Measurements from ENCODE around the gene HIKESHI. TPM values are rescaled to one million over a fixed set of nuclear protein-coding genes. Genes with fewer than 3 reads are reported as not detected.
A peak's percentile ranks its signal among the peaks of the same experiment; 100 is the strongest.
"Not testable (repeated sequence)": the region's sequence is repeated elsewhere in the genome, so short reads cannot be mapped to it uniquely, and the experiment has no call there.

The HIKESHI gene
- polyA plus RNA-seq, 4 donors = 49.2 to 53.9 (median 51.5) TPM

DNA sequence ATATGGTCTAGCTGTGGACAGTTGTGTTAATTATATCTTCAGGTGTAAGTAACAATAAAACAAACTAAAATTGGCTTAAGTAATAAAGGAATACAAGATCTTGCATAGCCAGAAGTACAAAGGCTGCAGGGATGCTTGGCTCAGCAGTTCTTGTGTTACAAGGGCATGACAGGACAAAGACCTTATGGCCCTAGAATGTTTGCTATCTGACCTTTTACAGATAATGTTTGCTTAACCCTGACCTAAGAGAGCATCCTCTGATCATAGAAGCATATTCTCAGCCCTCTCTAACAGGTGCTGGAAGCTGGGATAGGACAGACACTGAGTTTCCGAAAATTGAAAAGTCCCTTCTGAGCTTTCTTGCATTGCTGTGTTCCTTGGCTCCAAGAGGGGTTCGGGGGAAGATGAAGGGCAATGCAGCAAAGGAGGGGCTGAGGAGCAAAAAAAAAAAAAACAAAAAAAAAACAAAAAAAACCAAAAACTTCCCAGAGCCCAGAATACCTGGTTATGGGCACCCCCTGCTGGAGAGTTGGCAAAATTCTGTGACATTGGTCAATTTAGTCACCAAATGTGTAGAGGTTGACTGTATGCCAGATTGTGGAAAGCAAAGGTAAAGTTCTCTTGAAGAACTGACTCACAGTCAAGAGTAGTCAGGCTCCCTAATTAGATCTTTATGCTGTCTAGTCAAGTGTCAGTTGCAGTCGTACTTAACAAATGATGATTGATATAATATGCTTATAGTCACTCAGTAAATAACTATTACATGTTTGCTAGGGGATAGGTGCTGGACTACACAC, 10.4 kb upstream of the HIKESHI start:
- DNase-seq (ENCODE audit: low read depth in 4 of 4, low spot score in 3 of 4) = peak in 3 of 4 donors; percentile 14 to 29 (median 29)

GRCh38 chr11:86292912-86293616, 9.0 kb upstream of the HIKESHI start:
- no peak for DNase-seq (ENCODE audit: low read depth in 4 of 4, low spot score in 3 of 4)

GRCh38 chr11:86294026-86294425, 8.0 kb upstream of the HIKESHI start:
- no peak for DNase-seq (ENCODE audit: low read depth in 4 of 4, low spot score in 3 of 4)

DNA sequence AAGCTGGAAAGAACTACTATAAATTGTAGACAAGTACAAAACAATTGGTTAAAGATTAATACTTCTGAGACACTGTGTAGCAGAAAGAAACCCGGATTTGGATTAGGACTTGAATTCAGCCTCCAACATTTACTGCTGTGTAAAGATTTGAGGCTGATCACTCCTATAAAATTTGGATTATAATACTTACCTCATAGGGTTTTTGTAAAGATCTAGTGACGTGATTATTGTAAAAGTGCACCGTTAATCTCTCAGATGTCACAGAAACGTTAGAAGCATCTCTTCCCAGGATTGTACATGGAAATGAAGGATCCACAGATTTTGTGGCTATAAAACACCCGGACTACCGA, 323 bp upstream of the HIKESHI start:
- DNase-seq (ENCODE audit: low read depth in 4 of 4, low spot score in 3 of 4) = no peak

DNA sequence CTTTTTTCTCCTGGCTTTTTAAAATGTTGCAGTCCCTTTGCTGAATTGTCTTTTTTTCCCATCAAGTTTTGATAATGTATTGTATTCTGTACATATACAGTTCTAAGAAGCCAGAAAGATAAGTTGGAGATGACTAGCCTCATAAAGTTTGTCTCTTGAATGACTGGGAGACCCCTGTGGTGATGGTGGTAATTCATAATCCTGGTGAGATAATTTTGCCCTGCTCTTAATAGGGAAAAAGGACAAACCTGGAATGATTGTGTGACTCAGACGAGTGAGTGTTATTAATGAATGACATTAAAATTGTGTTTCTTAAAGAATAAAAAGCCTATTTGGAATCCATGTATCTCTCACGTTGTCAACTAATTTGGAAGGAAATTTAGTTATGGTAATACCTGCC, 1.2 kb downstream of the HIKESHI start:
- DNase-seq (ENCODE audit: low read depth in 4 of 4, low spot score in 3 of 4) = no peak

GRCh38 chr11:86308710-86309109, 6.7 kb downstream of the HIKESHI start:
- DNase-seq (ENCODE audit: low read depth in 4 of 4, low spot score in 3 of 4) = not testable (repeated sequence)

DNA sequence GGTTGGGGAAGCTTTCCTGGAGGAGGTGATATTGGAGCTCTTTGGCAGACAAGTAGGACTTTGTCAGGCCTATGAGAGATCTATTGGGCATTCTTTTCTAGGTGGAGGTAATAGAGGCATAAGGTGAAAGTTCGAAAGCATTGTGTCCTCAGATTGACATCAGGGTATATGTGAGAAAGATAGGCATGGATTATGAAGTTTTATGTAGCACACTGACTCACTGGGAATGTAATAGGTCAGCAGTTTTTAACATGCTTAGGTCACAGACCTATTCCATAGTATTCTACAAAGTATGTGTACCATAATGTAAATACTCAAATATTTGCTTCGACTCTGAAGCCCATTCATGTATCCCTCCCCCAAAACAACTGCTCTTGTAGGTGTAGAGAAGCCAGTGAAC, 11.8 kb downstream of the HIKESHI start:
- DNase-seq (ENCODE audit: low read depth in 4 of 4, low spot score in 3 of 4) = no peak

DNA sequence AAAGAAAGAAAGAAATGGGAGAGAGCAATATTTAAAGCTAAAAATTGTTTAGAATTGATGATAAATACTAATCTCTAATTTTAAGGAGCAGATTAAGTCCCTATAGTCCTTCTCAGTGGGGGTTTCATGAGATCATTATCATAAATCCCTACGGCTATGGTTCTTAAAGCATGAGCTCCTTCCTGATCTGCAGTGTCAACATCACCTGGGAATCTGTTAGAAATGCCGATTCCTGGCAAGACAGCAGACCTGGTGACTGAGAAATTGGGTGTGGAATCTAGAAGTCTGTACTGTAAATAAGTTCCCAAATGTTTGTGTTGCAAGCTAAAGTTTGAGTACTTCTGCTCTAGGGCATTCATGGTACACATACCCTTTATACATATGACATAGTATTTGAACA, 12.6 kb downstream of the HIKESHI start:
- DNase-seq (ENCODE audit: low read depth in 4 of 4, low spot score in 3 of 4) = no peak

- DNase-seq (ENCODE audit: low read depth in 4 of 4, low spot score in 3 of 4) = no peak
Observed at GRCh38 chr11:86335131-86335767, 33.2 kb downstream of the HIKESHI start.

DNA sequence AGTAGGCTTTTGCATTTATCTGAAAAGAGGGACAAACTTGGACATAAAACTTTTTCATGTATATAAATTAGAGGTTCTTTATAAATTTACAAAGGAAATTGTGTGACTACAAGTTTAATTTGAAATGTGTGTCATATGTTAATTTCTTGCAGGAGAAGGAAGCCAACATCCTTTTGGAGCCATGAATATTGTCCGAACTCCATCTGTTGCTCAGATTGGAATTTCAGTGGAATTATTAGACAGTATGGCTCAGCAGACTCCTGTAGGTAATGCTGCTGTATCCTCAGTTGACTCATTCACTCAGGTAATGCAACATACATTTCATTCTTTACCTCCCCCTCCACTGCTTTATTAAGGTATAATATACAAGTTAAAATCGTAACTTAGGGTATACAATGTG, 35.2 kb downstream of the HIKESHI start:
- no peak for DNase-seq (ENCODE audit: low read depth in 4 of 4, low spot score in 3 of 4)

DNA sequence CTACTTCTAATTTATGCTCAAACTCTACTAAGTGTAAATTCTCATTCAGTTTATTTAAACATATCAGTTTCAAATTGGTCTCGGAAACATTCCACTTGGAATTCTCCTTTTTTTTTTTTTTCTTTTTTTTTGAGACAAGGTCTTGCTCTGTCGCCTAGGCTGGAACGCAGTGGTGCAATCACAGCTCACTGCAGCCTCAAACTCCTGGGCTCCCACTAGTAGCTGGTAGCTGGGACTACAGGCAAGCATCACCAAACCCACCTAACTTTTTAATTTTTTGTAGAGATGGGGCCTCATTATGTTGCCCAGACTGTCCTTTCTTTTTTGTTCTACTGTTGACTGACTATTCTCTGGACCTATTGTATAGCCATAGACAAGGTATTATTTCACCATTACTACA, 39.3 kb downstream of the HIKESHI start:
- DNase-seq (ENCODE audit: low read depth in 4 of 4, low spot score in 3 of 4) = no peak

- DNase-seq (ENCODE audit: low read depth in 4 of 4, low spot score in 3 of 4) = no peak
Observed at GRCh38 chr11:86346513-86346912, 44.5 kb downstream of the HIKESHI start.

DNA sequence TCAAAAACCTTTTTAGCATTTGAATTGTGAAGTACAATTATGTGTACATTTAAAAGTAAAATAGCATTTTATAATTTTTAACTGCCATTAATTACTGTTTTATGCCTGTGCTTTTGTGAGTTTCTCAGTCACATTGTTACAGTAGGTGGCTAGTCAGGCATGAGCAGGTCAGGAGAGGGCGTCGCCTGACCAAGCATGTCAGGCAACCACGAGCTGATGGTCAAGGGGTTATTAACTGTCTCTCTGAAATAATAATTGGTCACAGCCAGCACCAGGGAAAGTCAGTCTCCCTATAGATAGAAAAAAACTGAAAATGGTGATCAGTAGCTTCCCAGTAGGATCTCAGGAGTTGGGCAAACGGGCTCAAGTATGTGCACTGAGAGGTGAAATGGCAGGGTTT, 53.2 kb downstream of the HIKESHI start:
- DNase-seq (ENCODE audit: low read depth in 4 of 4, low spot score in 3 of 4) = no peak

GRCh38 chr11:86357412-86357811, 55.4 kb downstream of the HIKESHI start:
- DNase-seq (ENCODE audit: low read depth in 4 of 4, low spot score in 3 of 4) = not testable (repeated sequence)

- no peak for DNase-seq (ENCODE audit: low read depth in 4 of 4, low spot score in 3 of 4)
Observed at GRCh38 chr11:86358720-86359119, 56.7 kb downstream of the HIKESHI start.

- DNase-seq (ENCODE audit: low read depth in 4 of 4, low spot score in 3 of 4) = no peak
Observed at GRCh38 chr11:86360775-86361395, 58.8 kb downstream of the HIKESHI start.

DNA sequence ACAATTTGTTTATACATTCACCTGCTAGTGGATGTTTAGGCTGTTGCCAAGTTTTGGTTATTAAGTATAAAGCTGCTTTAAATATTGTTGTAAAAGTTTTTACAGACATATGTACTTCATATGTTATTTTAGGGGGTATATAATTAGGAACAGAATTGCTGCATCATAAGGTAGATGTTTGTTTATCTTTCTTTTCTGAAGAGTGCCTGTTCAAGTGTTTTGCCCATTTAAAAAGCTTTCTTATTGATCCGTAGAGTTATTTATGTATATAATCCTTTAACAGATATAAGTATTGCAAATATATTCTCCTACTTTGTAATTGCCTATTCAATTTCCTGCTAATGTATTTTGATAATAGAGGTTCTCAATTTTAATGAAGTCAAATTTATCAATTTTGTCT, 61.4 kb downstream of the HIKESHI start:
- no peak for DNase-seq (ENCODE audit: low read depth in 4 of 4, low spot score in 3 of 4)

DNA sequence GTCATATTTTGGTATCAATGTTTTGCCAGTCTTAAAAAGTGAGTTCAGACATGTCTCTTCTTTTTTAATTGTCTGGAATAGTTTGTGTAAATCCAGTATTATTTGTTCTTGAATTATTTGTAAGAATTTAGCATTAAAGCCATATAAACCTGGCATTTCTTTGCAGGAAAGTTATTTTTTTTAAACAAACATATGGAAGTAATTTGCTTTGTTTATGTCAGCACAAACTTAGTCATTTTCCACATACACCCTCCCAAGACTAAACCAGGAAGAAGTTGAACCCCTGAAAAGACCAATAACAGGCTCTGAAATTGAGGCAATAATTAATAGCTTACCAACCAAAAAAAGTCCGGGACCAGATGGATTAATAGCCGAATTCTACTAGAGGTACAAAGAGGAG, 63.5 kb downstream of the HIKESHI start:
- no peak for DNase-seq (ENCODE audit: low read depth in 4 of 4, low spot score in 3 of 4)

GRCh38 chr11:86369668-86370067, 67.6 kb downstream of the HIKESHI start:
- DNase-seq (ENCODE audit: low read depth in 4 of 4, low spot score in 3 of 4) = no peak

DNA sequence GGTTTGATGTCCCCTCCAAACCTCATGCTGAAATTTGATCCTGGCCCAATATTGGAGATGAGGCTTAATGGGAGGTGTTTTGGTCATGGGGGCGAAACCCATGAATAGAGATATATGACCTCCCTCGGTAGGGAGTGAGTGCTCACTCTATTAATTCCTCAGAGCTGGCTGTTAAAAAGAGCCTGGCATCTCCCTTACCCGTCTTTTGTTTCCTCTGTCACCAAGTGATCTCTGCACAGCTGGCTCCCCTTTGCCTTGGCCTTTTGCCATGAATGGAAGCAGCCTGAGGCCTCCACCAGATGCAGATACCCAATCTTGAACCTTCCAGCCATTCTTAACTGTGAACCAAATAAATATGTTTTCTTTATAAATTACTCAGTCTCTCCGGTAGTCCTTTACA, 68.1 kb downstream of the HIKESHI start:
- DNase-seq (ENCODE audit: low read depth in 4 of 4, low spot score in 3 of 4) = no peak

DNA sequence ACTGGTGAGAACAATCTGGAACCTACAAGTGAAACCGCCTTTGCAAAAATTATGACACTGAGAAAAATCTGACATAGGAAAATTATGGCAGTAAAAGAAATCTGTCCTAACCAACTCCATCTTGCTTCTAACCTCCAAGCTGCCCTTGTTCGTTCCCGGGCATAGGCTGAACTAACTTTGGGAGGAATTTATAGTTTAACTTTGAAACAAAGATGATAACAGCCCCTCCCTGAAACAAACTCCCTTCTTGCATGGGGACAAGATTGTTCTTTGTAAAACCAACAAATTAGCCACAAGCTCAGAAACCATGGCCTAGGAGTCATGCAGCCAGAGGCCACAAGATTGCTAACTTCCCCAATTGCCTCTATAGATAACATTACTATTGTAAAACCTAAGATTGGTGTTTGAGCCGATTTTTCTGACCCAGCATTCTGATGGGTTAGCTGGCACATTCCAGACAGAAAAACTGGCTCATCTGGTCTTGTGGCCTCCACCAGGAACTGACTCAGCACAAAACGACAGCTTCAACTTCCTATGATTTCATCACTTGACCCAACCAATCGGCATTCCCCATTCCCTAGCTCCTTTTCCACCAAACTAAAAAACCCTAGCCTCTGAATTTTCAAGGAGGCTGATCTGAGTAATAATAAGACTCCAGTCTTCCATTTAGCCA, 69.0 kb downstream of the HIKESHI start:
- no peak for DNase-seq (ENCODE audit: low read depth in 4 of 4, low spot score in 3 of 4)

Data from left renal pelvis (tissue), 4 donors.